Measurements from ENCODE around the gene FADS6. TPM values are rescaled to one million over a fixed set of nuclear protein-coding genes. Genes with fewer than 3 reads are reported as not detected.

FADS6 gene
- total and polyA plus RNA-seq, 12 donors: 0.92 to 15.3 (median 6.0) TPM

GRCh38 chr17:74873037-74873873 is 20.2 kb downstream of the FADS6 start:
- Histone ChIP-seq H3K36me3 (replicated peaks in 1 of 2) (no peaks in the 10 kb centered on the region), H3K27me3 (no peaks in the 10 kb centered on the region), H3K4me1 (replicated peaks in 1 of 2) (peaks cover 49 to 57% of the 10 kb centered on the region in 2 donors), H3K9me3 (replicated peaks in 1 of 3) (no peaks in the 10 kb centered on the region), H3K4me3 (peak overlapping the region in 3 of 4 donors; percentile 31 to 68 (median 46)), H3K27ac (peak overlapping the region; percentile 88 to 94 (median 94))
- peak; percentile 99 to 100 (median 100) for DNase-seq
- intact Hi-C loops (cut with DNase I): no loop called here
- TF ChIP-seq POLR2A (IDR thresholded peaks at IDR 0.05): peak; percentile 96
- TF ChIP-seq CTCF (IDR thresholded peaks at IDR 0.05): no peak
- 0 to 1% (median 1%) methylated on average over 37 to 55 of the region's 55 CpGs for WGBS, 4 donors

- peak within 1 kb of the TSS; percentile 88 to 94 (median 94) for H3K27ac ChIP-seq
- DNase-seq: peak in 1 of 7 donors; percentile 29
- TF ChIP-seq POLR2A (IDR thresholded peaks at IDR 0.05): peak; percentile 95 to 96
- TF ChIP-seq CTCF (IDR thresholded peaks at IDR 0.05): peak in 1 of 6 experiments; percentile 23
Measured at GRCh38 chr17:74872313-74873036, 21.0 kb downstream of the FADS6 start, which contains the start of gene FDXR. TSS of gene FDXR (minus strand) at chr17:74872994. CDS start at chr17:74872944, 50 bp downstream.

GRCh38 chr17:74871356-74872076 is 21.9 kb downstream of the FADS6 start:
- WGBS, 4 donors: 43 to 50% (median 46%) methylated on average over 11 of the region's 11 CpGs
- DNase-seq: peak in 6 of 7 donors; percentile 70 to 87 (median 80)
- Histone ChIP-seq H3K9me3 (replicated peaks in 1 of 3) (no peaks in the 10 kb centered on the region), H3K27me3 (no peaks in the 10 kb centered on the region), H3K36me3 (replicated peaks in 1 of 2) (no peaks in the 10 kb centered on the region), H3K27ac (peak overlapping the region in 4 of 5 donors; percentile 43 to 94 (median 73)), H3K4me3 (peak overlapping the region in 2 of 4 donors; percentile 68 to 78), H3K4me1 (replicated peaks in 1 of 2) (peaks cover 47 to 54% of the 10 kb centered on the region in 2 donors)
- intact Hi-C loops (cut with DNase I): no loop called here
- no peak for TF ChIP-seq CTCF (IDR thresholded peaks at IDR 0.05)
- TF ChIP-seq POLR2A (IDR thresholded peaks at IDR 0.05): peak in 1 of 2 donors; percentile 5

More at GRCh38 chr17:74872313-74873036, 21.0 kb downstream of the FADS6 start, which contains the start of gene FDXR:
- H3K36me3 ChIP-seq (replicated peaks in 1 of 2): no peaks in the 10 kb centered on the region
- no peaks in the 10 kb centered on the region for H3K9me3 ChIP-seq (replicated peaks in 1 of 3)
- intact Hi-C loops (cut with DNase I): no loop called here
- peak within 1 kb of the TSS; percentile 39 to 78 (median 72) for H3K4me3 ChIP-seq
- 4 to 10% (median 5%) methylated on average over 22 to 38 of the region's 38 CpGs for WGBS, 4 donors
- no peaks in the 10 kb centered on the region for H3K27me3 ChIP-seq
- peaks cover 47 to 57% of the 10 kb centered on the region in 2 donors for H3K4me1 ChIP-seq (replicated peaks in 1 of 2)
